WERI-Rb-1 (cell line): ENCODE results near the gene OXER1.

Experiments used
- DNase-seq: peaks from one replicate; pipeline ENCODE4 v3.0.0-alpha.2; 2020
- H3K27ac ChIP-seq: fragments of 250-450 bp; sonication (Bioruptor Pico); 2 replicates; pipeline ENCODE4 v1.5.1; 2020; ENCODE audit warnings: mild to moderate bottlenecking, moderate library complexity
- H3K27me3 ChIP-seq: fragments of 250-450 bp; sonication (Bioruptor Pico); 2 replicates; pipeline ENCODE4 v1.5.1; 2021; ENCODE audit warnings: mild to moderate bottlenecking, low read depth, moderate library complexity; ENCODE audit not compliant: insufficient read depth, severe bottlenecking
- H3K36me3 ChIP-seq: fragments of 250-450 bp; sonication (Bioruptor Pico); 2 replicates; pipeline ENCODE4 v1.5.1; 2020; ENCODE audit warnings: mild to moderate bottlenecking, moderate library complexity
- H3K4me3 ChIP-seq: 2 replicates; pipeline ENCODE4 v1.5.1; 2011; ENCODE audit warnings: low read depth, mild to moderate bottlenecking, control low read depth, low read length
- H3K9me3 ChIP-seq: fragments of 250-450 bp; sonication (Bioruptor Pico); 2 replicates; pipeline ENCODE4 v1.5.1; 2021; ENCODE audit warnings: mild to moderate bottlenecking, moderate library complexity; ENCODE audit not compliant: severe bottlenecking
- CTCF ChIP-seq: IDR thresholded peaks from 2 replicates; pipeline ENCODE4 v1.5.1; 2011; ENCODE audit warnings: low read depth, mild to moderate bottlenecking, control low read depth, inconsistent platforms, low read length

Gene OXER1

GRCh38 chr2:42781181-42781580, 17.2 kb upstream of the OXER1 start:
- DNase-seq = no peak
- H3K27ac ChIP-seq = no peak overlapping the region
- no peaks in the 10 kb centered on the region for H3K27me3 ChIP-seq
- TF ChIP-seq CTCF = no peak
- H3K4me3 ChIP-seq = no peak overlapping the region
- no peaks in the 10 kb centered on the region for H3K36me3 ChIP-seq
- H3K9me3 ChIP-seq = peaks cover 15% of the 10 kb centered on the region

GRCh38 chr2:42777883-42778805, 14.2 kb upstream of the OXER1 start:
- DNase-seq = no peak
- no peaks in the 10 kb centered on the region for H3K36me3 ChIP-seq
- H3K27ac ChIP-seq = no peak overlapping the region
- H3K27me3 ChIP-seq = no peaks in the 10 kb centered on the region
- H3K9me3 ChIP-seq = peaks cover 15% of the 10 kb centered on the region
- no peak overlapping the region for H3K4me3 ChIP-seq
- no peak for TF ChIP-seq CTCF

- H3K27ac ChIP-seq = no peak overlapping the region
- peaks cover 15% of the 10 kb centered on the region for H3K9me3 ChIP-seq
Observed at GRCh38 chr2:42775810-42776209, 11.9 kb upstream of the OXER1 start.

GRCh38 chr2:42775186-42775585, 11.3 kb upstream of the OXER1 start:
- no peak for TF ChIP-seq CTCF
- Histone ChIP-seq H3K36me3 (no peaks in the 10 kb centered on the region), H3K9me3 (peaks cover 15% of the 10 kb centered on the region), H3K27me3 (no peaks in the 10 kb centered on the region), H3K27ac (no peak overlapping the region), H3K4me3 (no peak overlapping the region)
- no peak for DNase-seq

More at GRCh38 chr2:42775810-42776209, 11.9 kb upstream of the OXER1 start:
- no peaks in the 10 kb centered on the region for H3K36me3 ChIP-seq
- H3K4me3 ChIP-seq = no peak overlapping the region
- DNase-seq = no peak
- no peak for TF ChIP-seq CTCF
- no peaks in the 10 kb centered on the region for H3K27me3 ChIP-seq

- no peak for DNase-seq
- no peak for TF ChIP-seq CTCF
- Histone ChIP-seq H3K9me3 (no peaks in the 10 kb centered on the region), H3K36me3 (no peaks in the 10 kb centered on the region), H3K27ac (no peak overlapping the region), H3K4me3 (no peak overlapping the region), H3K27me3 (no peaks in the 10 kb centered on the region)
Observed at GRCh38 chr2:42771546-42772153, 7.7 kb upstream of the OXER1 start.
